ENCODE measurements around the gene TRAF3. TPM values are rescaled to one million over a fixed set of nuclear protein-coding genes. Genes with fewer than 3 reads are reported as not detected.
"Not testable (repeated sequence)": the region's sequence is repeated elsewhere in the genome, so short reads cannot be mapped to it uniquely, and the experiment has no call there.

Gene TRAF3
- total and polyA plus RNA-seq, 4 donors: 3.4 to 32.6 (median 11.5) TPM

- ATAC-seq (ENCODE audit: low FRiP score) (no peak), DNase-seq (no peak)
- WGBS, 2 donors: 96 to 98% methylated on average over 4 of the region's 4 CpGs
- H3K27ac ChIP-seq (ENCODE audit: low read depth in 1 of 2, low read length in 2 of 2): no peak overlapping the region
- intact Hi-C loops (cut with DNase I): no loop called here
- no peaks in the 10 kb centered on the region for H3K27me3 ChIP-seq (ENCODE audit: control insufficient read depth in 1 of 2, insufficient read depth in 2 of 2, low read length in 1 of 2)
- peaks cover 0 to 6% of the 10 kb centered on the region in 2 donors for H3K4me1 ChIP-seq (ENCODE audit: control insufficient read depth in 1 of 2, insufficient read depth in 2 of 2, low read length in 2 of 2)
- H3K4me3 ChIP-seq (ENCODE audit: low read length in 2 of 2): no peak overlapping the region
- H3K36me3 ChIP-seq (ENCODE audit: control insufficient read depth in 1 of 2, insufficient read depth in 2 of 2, low read length in 1 of 2): no peaks in the 10 kb centered on the region
- no peaks in the 10 kb centered on the region for H3K9me3 ChIP-seq (ENCODE audit: control insufficient read depth, low read length)
Measured at GRCh38 chr14:102854091-102854703, 76.9 kb downstream of the TRAF3 start.

DNA sequence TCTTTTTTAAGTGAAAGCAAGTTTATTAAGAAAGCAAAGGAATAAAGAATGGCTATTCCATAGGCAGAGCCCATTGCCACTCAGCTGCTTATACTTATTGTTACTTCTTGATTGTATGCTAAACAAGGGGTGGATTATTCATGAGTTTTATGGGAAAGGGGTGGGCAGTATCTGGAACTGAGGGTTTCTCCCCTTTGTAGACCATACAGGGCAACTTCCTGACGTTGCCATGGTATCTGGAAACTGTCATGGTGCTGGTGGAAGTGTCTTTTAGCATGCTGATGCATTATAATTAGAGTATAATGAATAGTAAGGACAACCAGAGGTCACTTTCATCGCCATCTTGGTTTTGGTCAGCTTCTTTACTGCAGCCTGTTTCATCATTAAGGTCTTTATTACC is 78.9 kb downstream of the TRAF3 start:
- intact Hi-C loops (cut with DNase I): no loop called here
- H3K4me1 ChIP-seq (ENCODE audit: control insufficient read depth in 1 of 2, insufficient read depth in 2 of 2, low read length in 2 of 2): peaks cover 0 to 2% of the 10 kb centered on the region in 2 donors
- H3K27ac ChIP-seq (ENCODE audit: low read depth in 1 of 2, low read length in 2 of 2): no peak overlapping the region
- H3K27me3 ChIP-seq (ENCODE audit: control insufficient read depth in 1 of 2, insufficient read depth in 2 of 2, low read length in 1 of 2): no peaks in the 10 kb centered on the region
- DNase-seq (no peak), ATAC-seq (ENCODE audit: low FRiP score) (no peak)
- H3K9me3 ChIP-seq (ENCODE audit: control insufficient read depth, low read length): no peaks in the 10 kb centered on the region
- WGBS, 2 donors: 98 to 99% methylated on average over 2 of the region's 2 CpGs
- H3K36me3 ChIP-seq (ENCODE audit: control insufficient read depth in 1 of 2, insufficient read depth in 2 of 2, low read length in 1 of 2): no peaks in the 10 kb centered on the region
- H3K4me3 ChIP-seq (ENCODE audit: low read length in 2 of 2): no peak overlapping the region

DNA sequence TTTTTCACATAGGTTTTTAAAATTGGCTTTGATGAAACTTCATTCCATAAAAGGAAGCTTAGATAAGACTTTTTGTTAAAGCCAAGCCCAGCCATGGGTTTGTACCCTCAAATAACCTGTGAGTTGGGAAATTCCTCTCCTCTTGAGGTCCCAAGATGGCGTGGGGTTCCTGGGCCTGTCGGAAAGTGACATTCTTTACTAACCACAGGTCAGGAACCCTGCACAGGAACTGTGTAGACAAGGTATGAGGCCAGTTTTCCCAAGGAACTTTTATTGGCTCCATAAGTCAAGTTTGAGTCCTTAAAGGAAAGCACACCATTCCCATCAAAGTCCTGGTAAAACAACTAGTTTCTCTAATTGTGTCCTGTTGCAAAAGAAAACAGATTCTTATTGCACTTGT is 80.2 kb downstream of the TRAF3 start:
- peaks cover 0 to 2% of the 10 kb centered on the region in 2 donors for H3K4me1 ChIP-seq (ENCODE audit: control insufficient read depth in 1 of 2, insufficient read depth in 2 of 2, low read length in 2 of 2)
- H3K4me3 ChIP-seq (ENCODE audit: low read length in 2 of 2): no peak overlapping the region
- H3K9me3 ChIP-seq (ENCODE audit: control insufficient read depth, low read length): peaks cover 1% of the 10 kb centered on the region
- intact Hi-C loops (cut with DNase I): no loop called here
- no peak overlapping the region for H3K27ac ChIP-seq (ENCODE audit: low read depth in 1 of 2, low read length in 2 of 2)
- ATAC-seq (ENCODE audit: low FRiP score) (no peak), DNase-seq (no peak)
- WGBS, 2 donors: 0 to 15% methylated on average over 2 of the region's 2 CpGs
- H3K27me3 ChIP-seq (ENCODE audit: control insufficient read depth in 1 of 2, insufficient read depth in 2 of 2, low read length in 1 of 2): no peaks in the 10 kb centered on the region
- H3K36me3 ChIP-seq (ENCODE audit: control insufficient read depth in 1 of 2, insufficient read depth in 2 of 2, low read length in 1 of 2): no peaks in the 10 kb centered on the region

- Histone ChIP-seq H3K27ac (ENCODE audit: low read depth in 1 of 2, low read length in 2 of 2) (no peak overlapping the region), H3K4me1 (ENCODE audit: control insufficient read depth in 1 of 2, insufficient read depth in 2 of 2, low read length in 2 of 2) (peaks cover 0 to 2% of the 10 kb centered on the region in 2 donors), H3K9me3 (ENCODE audit: control insufficient read depth, low read length) (peaks cover 1% of the 10 kb centered on the region), H3K27me3 (ENCODE audit: control insufficient read depth in 1 of 2, insufficient read depth in 2 of 2, low read length in 1 of 2) (no peaks in the 10 kb centered on the region), H3K36me3 (ENCODE audit: control insufficient read depth in 1 of 2, insufficient read depth in 2 of 2, low read length in 1 of 2) (no peaks in the 10 kb centered on the region), H3K4me3 (ENCODE audit: low read length in 2 of 2) (no peak overlapping the region)
- 89 to 96% methylated on average over 1 of the region's 1 CpG for WGBS, 2 donors
- ATAC-seq (ENCODE audit: low FRiP score): no peak
- no peak for DNase-seq
- intact Hi-C loops (cut with DNase I): no loop called here
Measured at GRCh38 chr14:102859911-102860310, 82.7 kb downstream of the TRAF3 start.

DNA sequence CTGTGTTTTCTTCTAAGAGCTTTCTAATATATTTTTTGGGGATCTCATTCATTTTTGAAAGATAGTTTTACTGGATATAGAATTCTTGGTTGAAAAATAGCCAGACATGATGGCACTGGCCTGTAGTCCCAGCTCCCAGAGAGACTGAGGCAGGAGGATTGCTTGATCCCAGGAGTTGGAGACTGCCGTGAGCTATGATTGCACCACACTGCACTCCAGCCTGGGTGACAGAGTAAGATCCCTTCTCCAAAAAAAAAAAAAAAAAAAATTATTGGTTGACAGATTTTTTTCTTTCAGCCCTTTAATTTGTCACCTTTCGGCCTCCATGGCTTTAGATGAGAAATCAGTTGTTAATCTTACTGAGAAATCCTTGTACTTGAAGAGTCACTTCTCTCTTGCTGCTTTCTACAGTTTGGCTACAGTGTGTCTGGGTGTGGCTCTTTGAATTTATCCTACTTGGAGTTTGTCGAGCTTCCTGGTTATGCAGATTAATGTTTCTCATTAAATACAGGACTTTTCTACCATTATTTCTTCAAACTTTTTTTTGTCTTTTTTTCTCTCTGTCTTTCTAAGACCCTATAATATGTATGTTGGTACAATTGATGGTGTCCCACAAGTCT is 85.0 kb downstream of the TRAF3 start:
- WGBS, 2 donors: 98% methylated on average over 3 of the region's 3 CpGs
- H3K36me3 ChIP-seq (ENCODE audit: control insufficient read depth in 1 of 2, insufficient read depth in 2 of 2, low read length in 1 of 2): no peaks in the 10 kb centered on the region
- intact Hi-C loops (cut with DNase I): no loop called here

DNA sequence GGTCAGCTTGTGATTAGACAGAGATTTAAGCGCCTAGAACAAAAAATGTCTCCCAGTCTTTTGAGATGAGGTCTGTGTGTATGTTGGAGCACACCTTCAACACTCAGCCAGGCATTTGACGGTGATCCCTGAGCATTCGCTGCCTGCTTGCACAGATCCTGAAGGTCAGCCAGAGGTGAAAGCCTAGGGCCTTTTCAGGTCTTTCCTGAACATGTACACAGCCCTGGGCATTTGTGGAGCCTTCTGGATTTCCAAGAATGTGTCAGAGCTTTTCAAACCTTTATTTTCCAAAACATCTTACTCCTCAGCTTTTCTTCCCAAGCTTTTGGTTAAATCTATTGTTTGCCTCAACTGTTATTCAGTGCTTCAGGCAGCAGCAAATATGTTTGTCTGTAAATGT is 86.1 kb downstream of the TRAF3 start:
- Histone ChIP-seq H3K4me1 (ENCODE audit: control insufficient read depth in 1 of 2, insufficient read depth in 2 of 2, low read length in 2 of 2) (no peaks in the 10 kb centered on the region), H3K36me3 (ENCODE audit: control insufficient read depth in 1 of 2, insufficient read depth in 2 of 2, low read length in 1 of 2) (no peaks in the 10 kb centered on the region), H3K27me3 (ENCODE audit: control insufficient read depth in 1 of 2, insufficient read depth in 2 of 2, low read length in 1 of 2) (no peaks in the 10 kb centered on the region), H3K27ac (ENCODE audit: low read depth in 1 of 2, low read length in 2 of 2) (no peak overlapping the region), H3K9me3 (ENCODE audit: control insufficient read depth, low read length) (peaks cover 1% of the 10 kb centered on the region), H3K4me3 (ENCODE audit: low read length in 2 of 2) (no peak overlapping the region)
- DNase-seq (no peak), ATAC-seq (ENCODE audit: low FRiP score) (no peak)
- intact Hi-C loops (cut with DNase I): no loop called here
- 22 to 38% methylated on average over 3 of the region's 3 CpGs for WGBS, 2 donors

More for the DNA sequence above, 85.0 kb downstream of the TRAF3 start:
- no peak overlapping the region for H3K4me3 ChIP-seq (ENCODE audit: low read length in 2 of 2)
- no peak for ATAC-seq (ENCODE audit: low FRiP score)
- peaks cover 1% of the 10 kb centered on the region for H3K9me3 ChIP-seq (ENCODE audit: control insufficient read depth, low read length)
- no peaks in the 10 kb centered on the region for H3K27me3 ChIP-seq (ENCODE audit: control insufficient read depth in 1 of 2, insufficient read depth in 2 of 2, low read length in 1 of 2)
- no peaks in the 10 kb centered on the region for H3K4me1 ChIP-seq (ENCODE audit: control insufficient read depth in 1 of 2, insufficient read depth in 2 of 2, low read length in 2 of 2)
- DNase-seq: no peak
- H3K27ac ChIP-seq (ENCODE audit: low read depth in 1 of 2, low read length in 2 of 2): no peak overlapping the region

DNA sequence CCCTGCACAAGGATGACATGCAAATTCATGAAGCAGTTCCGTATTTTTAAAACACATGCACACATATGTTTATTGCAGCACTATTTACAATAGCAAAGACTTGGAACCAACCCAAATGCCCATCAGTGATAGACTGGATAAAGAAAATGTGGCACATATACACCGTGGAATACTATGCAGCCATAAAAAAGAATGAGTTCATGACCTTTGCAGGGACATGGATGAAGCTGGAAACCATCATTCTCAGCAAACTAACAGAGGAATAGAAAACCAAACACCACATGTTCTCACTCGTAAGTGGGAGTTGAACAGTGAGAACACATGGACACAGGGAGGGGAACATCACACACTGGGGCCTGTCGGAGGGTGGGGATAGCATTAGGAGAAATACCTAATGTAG is 88.7 kb downstream of the TRAF3 start:
- H3K4me1 ChIP-seq (ENCODE audit: control insufficient read depth in 1 of 2, insufficient read depth in 2 of 2, low read length in 2 of 2); H3K9me3 ChIP-seq (ENCODE audit: control insufficient read depth, low read length); intact Hi-C loops (cut with DNase I); ATAC-seq (ENCODE audit: low FRiP score); H3K36me3 ChIP-seq (ENCODE audit: control insufficient read depth in 1 of 2, insufficient read depth in 2 of 2, low read length in 1 of 2); H3K27ac ChIP-seq (ENCODE audit: low read depth in 1 of 2, low read length in 2 of 2); H3K27me3 ChIP-seq (ENCODE audit: control insufficient read depth in 1 of 2, insufficient read depth in 2 of 2, low read length in 1 of 2); H3K4me3 ChIP-seq (ENCODE audit: low read length in 2 of 2); DNase-seq: not testable (repeated sequence)
- 91 to 98% methylated on average over 4 of the region's 4 CpGs for WGBS, 2 donors

- H3K36me3 ChIP-seq (ENCODE audit: control insufficient read depth in 1 of 2, insufficient read depth in 2 of 2, low read length in 1 of 2): no peaks in the 10 kb centered on the region
- no peak for DNase-seq
- intact Hi-C loops (cut with DNase I): no loop called here
- no peak overlapping the region for H3K27ac ChIP-seq (ENCODE audit: low read depth in 1 of 2, low read length in 2 of 2)
- no peak for ATAC-seq (ENCODE audit: low FRiP score)
- no peak overlapping the region for H3K4me3 ChIP-seq (ENCODE audit: low read length in 2 of 2)
- whole genome bisulfite sequencing, 2 donors: 51 to 53% methylated on average over 9 of the region's 9 CpGs
- H3K4me1 ChIP-seq (ENCODE audit: control insufficient read depth in 1 of 2, insufficient read depth in 2 of 2, low read length in 2 of 2): no peaks in the 10 kb centered on the region
- H3K9me3 ChIP-seq (ENCODE audit: control insufficient read depth, low read length): no peaks in the 10 kb centered on the region
- no peaks in the 10 kb centered on the region for H3K27me3 ChIP-seq (ENCODE audit: control insufficient read depth in 1 of 2, insufficient read depth in 2 of 2, low read length in 1 of 2)
Measured at GRCh38 chr14:102866982-102867761, 89.9 kb downstream of the TRAF3 start.

All from aorta (tissue), 5 donors.